Measurements from ENCODE around the gene FREM1. TPM values are rescaled to one million over a fixed set of nuclear protein-coding genes. Genes with fewer than 3 reads are reported as not detected.

The FREM1 gene
- total RNA-seq, 1 donor from 2014 or later = not detected

GRCh38 chr9:14761584-14761983 is 148.6 kb downstream of the FREM1 start:
- ATAC-seq (ENCODE audit: low read depth) = no peak
- H3K9me3 Mint-ChIP-seq = peaks cover 4% of the 10 kb centered on the region
- DNase-seq = no peak
- H3K4me1 Mint-ChIP-seq = no peaks in the 10 kb centered on the region
- no peak overlapping the region for H3K27ac Mint-ChIP-seq
- no peak overlapping the region for H3K4me3 Mint-ChIP-seq
- TF ChIP-seq CTCF (IDR thresholded peaks at IDR 0.05) = no peak
- POLR2A ChIA-PET = no interaction called here
- H3K27me3 Mint-ChIP-seq = peaks cover 26% of the 10 kb centered on the region
- intact Hi-C loops (cut with micrococcal nuclease) = no loop called here
- CTCF ChIA-PET = no interaction called here
- no peaks in the 10 kb centered on the region for H3K36me3 Mint-ChIP-seq (ENCODE audit: low read depth)

DNA sequence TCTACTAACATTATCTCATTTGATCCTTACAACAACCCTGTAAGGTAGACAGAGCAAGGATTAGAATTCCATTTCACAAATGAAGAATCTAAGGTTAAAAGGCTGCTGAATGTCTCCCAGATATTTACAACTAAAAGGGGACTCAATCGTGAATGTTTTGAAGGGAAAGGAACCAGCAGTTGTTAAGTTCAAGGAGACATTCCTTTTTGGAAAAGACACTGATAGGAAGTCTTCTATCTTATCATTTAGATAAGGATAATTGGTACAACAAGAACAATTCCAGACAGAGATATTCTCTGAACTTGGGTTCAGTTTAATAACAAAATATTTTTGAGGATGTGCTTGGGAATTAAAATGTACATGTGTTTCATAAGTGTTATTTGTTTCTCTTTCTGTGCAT is 150.2 kb downstream of the FREM1 start:
- TF ChIP-seq CTCF (IDR thresholded peaks at IDR 0.05) = no peak
- intact Hi-C loops (cut with micrococcal nuclease) = no loop called here
- no peak for ATAC-seq (ENCODE audit: low read depth)
- ChIA-PET CTCF (no interaction called here), POLR2A (no interaction called here)
- Mint-ChIP-seq H3K4me3 (no peak overlapping the region), H3K4me1 (no peaks in the 10 kb centered on the region), H3K27me3 (peaks cover 22% of the 10 kb centered on the region), H3K36me3 (ENCODE audit: low read depth) (no peaks in the 10 kb centered on the region), H3K27ac (no peak overlapping the region), H3K9me3 (peaks cover 4% of the 10 kb centered on the region)
- DNase-seq = no peak

DNA sequence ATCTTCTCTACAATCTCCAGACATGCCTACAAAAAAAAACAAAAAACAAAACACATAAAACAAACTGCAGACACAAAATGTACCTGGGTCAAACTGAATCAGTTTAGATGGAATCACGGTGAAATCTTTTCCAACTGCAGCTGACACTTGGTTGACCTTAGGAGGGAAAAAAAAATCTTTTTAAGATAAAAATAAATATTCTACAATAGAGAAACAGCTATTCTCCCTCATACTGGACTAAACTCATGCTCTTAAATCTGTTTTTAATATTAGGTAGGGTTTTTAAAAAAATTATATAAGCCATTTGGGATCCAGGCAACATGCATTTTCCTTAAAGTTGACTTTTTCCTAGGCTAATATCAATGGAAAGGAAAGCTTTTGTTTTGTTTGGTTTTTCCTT is 153.9 kb downstream of the FREM1 start:
- intact Hi-C loops (cut with micrococcal nuclease) = no loop called here
- no peak for TF ChIP-seq CTCF (IDR thresholded peaks at IDR 0.05)
- peaks cover 10% of the 10 kb centered on the region for H3K27me3 Mint-ChIP-seq

GRCh38 chr9:14752871-14753270 is 157.4 kb downstream of the FREM1 start:
- no peaks in the 10 kb centered on the region for H3K9me3 Mint-ChIP-seq
- TF ChIP-seq CTCF (IDR thresholded peaks at IDR 0.05) = no peak
- intact Hi-C loops (cut with micrococcal nuclease) = no loop called here
- no peak for DNase-seq
- H3K27me3 Mint-ChIP-seq = peaks cover 18% of the 10 kb centered on the region
- ATAC-seq (ENCODE audit: low read depth) = no peak
- H3K27ac Mint-ChIP-seq = no peak overlapping the region
- peaks cover 3% of the 10 kb centered on the region for H3K4me1 Mint-ChIP-seq
- POLR2A ChIA-PET = no interaction called here
- H3K36me3 Mint-ChIP-seq (ENCODE audit: low read depth) = no peaks in the 10 kb centered on the region
- no peak overlapping the region for H3K4me3 Mint-ChIP-seq
- CTCF ChIA-PET = interaction anchor here (1.2 kb wide), 1 partner anchor 16 kb away, joined by 4 read pairs; no protein-coding TSS in a partner anchor

More for the DNA sequence above, 153.9 kb downstream of the FREM1 start:
- ATAC-seq (ENCODE audit: low read depth) = no peak
- Mint-ChIP-seq H3K36me3 (ENCODE audit: low read depth) (no peaks in the 10 kb centered on the region), H3K4me1 (peaks cover 3% of the 10 kb centered on the region), H3K27ac (no peak overlapping the region), H3K4me3 (no peak overlapping the region), H3K9me3 (no peaks in the 10 kb centered on the region)
- DNase-seq = no peak
- CTCF ChIA-PET = interaction anchor here (1.2 to 1.3 kb wide), 2 partner anchors 10 to 15 kb away, joined by 3 to 4 read pairs; no protein-coding TSS in a partner anchor
- POLR2A ChIA-PET = interaction anchor here (0.7 kb wide), 1 partner anchor 8 kb away, joined by 3 read pairs; no protein-coding TSS in a partner anchor

GRCh38 chr9:14752271-14752670 is 158.0 kb downstream of the FREM1 start:
- no peaks in the 10 kb centered on the region for H3K36me3 Mint-ChIP-seq (ENCODE audit: low read depth)
- no peak for DNase-seq
- no peak for TF ChIP-seq CTCF (IDR thresholded peaks at IDR 0.05)
- intact Hi-C loops (cut with micrococcal nuclease) = no loop called here
- POLR2A ChIA-PET = no interaction called here
- CTCF ChIA-PET = no interaction called here
- H3K27me3 Mint-ChIP-seq = peaks cover 19% of the 10 kb centered on the region
- no peak overlapping the region for H3K4me3 Mint-ChIP-seq
- no peak for ATAC-seq (ENCODE audit: low read depth)
- H3K4me1 Mint-ChIP-seq = peaks cover 3% of the 10 kb centered on the region
- H3K9me3 Mint-ChIP-seq = no peaks in the 10 kb centered on the region
- H3K27ac Mint-ChIP-seq = no peak overlapping the region

Data from activated B cell treated with CpG ODN at 0.5 μM for 24 hours (primary cell).